Uterus (tissue), 2 donors: ENCODE measurements around the gene ATP6V0A4.

Experiments used
- POLR2A ChIP-seq, 2 donors: fragments of 450-650 bp; IDR thresholded peaks; one replicate each; pipeline ENCODE4 v1.6.1; 2016; ENCODE audit warnings: antibody characterized with exemption in 2 of 2, mild to moderate bottlenecking in 1 of 2, moderate library complexity in 1 of 2
- TF ChIP-seq, protein P1 (sequence below), 4 experiments: fragments of 200-600 bp in 2 of 4; fragments of 450-650 bp in 2 of 4; sonication (generic) in 2 of 4; IDR thresholded peaks; one replicate each; pipeline ENCODE4 v1.5.1; 2016 to 2019; ENCODE audit warnings: antibody characterized with exemption in 4 of 4, mild to moderate bottlenecking in 2 of 4, moderate library complexity in 1 of 4

DNA sequence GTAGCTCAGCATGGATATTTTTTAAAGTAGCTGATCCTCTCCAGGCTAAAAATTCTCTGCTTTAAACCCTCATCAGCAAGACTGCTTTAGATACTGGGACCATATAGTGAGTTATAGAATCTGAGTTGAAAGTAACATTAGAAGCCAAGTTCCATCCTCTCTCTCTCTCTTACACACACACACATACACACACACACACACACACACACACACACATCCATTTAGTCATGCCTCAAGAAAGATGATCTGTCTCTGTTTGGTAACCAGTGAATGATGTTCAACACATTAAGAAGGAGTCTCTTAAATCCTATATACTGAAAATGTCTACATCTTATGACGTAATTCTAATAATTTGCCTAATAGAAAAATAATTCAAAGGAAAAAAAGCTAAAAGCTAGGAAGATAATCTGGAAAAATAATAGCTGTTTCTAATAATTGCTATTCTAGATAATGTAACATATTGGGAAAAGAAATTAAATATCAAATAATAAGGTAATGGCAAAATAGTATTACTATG, 16.9 kb upstream of the ATP6V0A4 start:
- TF ChIP-seq, protein P1, sequence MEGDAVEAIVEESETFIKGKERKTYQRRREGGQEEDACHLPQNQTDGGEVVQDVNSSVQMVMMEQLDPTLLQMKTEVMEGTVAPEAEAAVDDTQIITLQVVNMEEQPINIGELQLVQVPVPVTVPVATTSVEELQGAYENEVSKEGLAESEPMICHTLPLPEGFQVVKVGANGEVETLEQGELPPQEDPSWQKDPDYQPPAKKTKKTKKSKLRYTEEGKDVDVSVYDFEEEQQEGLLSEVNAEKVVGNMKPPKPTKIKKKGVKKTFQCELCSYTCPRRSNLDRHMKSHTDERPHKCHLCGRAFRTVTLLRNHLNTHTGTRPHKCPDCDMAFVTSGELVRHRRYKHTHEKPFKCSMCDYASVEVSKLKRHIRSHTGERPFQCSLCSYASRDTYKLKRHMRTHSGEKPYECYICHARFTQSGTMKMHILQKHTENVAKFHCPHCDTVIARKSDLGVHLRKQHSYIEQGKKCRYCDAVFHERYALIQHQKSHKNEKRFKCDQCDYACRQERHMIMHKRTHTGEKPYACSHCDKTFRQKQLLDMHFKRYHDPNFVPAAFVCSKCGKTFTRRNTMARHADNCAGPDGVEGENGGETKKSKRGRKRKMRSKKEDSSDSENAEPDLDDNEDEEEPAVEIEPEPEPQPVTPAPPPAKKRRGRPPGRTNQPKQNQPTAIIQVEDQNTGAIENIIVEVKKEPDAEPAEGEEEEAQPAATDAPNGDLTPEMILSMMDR (IDR thresholded peaks at IDR 0.05): no peak
- no peak for TF ChIP-seq POLR2A (IDR thresholded peaks at IDR 0.05)
